HG03139 (cell line): ENCODE measurements around the gene TNXB.
"Not testable (repeated sequence)": the region's sequence is repeated elsewhere in the genome, so short reads cannot be mapped to it uniquely, and the experiment has no call there.

Experiments used
- ATAC-seq: cut with Tn5 transposase; IDR thresholded peaks from one replicate; pipeline ENCODE4 v1.9.1; 2021; ENCODE audit not compliant: unreplicated experiment

The TNXB gene

DNA sequence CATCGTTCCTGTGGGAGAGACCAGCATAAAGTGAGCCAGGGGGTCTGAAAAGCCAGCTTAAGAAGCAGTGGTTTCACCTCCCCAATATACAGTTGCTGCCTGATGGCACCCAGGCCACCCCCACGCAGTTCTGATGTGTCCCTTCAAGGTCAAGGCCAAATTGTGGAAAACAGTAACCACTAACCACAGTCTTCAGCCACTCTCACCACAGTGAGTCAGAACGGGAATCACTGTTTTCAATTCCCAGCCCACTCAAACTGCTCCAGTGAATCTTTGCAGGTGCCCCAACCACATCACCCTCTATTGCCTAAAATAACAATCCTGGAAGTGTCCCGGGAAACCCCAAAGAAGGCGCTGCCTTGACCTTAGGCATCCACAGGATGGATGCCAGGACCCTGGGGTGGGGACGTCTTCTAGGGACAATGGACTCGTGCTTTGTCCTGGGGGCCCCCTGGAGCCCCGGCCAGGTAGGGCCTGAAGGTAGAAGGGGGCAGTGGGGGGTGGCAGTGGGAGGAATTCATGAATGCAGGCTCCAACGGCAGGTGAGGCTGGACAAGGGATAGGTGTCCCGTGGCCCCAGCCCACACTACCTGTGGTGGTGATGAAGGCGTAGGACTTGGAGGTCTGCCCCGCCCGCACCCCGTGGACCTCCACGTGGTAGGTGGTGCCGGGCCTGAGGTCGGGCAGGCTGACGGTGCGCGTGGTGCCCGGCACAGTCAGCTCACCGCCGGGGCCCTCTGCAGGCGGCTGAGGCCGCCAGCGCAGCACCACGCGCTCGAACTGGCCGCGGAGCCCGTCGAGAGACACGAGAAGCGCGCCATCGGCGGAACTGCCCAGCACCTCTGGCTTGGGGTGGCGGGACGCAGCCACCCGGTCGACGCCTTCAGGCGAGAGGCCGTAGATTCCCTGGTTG lies 22.2 kb downstream of the TNXB start:
- ATAC-seq, result no peak

DNA sequence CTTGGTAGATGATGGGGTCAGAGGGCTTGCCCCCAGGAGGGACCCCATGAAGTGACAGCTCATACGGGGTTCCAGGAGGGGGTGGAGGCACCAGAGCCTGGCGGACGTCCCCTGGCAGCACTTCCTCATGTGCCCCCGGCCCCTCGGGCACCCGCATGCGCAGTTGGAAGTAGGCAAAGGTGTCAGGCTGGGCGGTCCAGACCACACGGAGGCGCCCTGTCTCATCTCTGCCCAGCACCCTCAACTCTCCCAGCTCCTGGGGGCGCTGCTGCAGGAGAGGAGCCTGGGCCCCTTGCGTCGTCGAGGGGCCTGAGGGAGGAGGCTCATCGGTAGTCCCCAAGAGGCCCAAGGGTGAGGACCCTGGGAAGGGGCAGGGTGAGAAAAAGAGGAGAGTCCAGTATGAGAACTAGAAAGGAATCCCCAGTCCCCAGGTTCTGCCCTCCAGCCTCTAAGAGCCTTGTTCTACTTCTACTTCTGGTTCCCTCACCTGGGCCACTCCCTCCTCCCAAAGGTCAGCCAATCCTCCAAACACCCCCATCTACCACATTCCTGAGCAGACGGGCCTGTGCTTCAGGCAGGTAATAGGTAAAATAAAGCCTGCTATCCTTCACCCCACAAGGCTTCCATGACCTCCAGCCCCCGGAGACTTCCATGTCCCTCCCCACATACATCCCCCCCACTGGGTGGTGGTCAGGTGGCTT lies 23.2 kb downstream of the TNXB start:
- ATAC-seq, result no peak

DNA sequence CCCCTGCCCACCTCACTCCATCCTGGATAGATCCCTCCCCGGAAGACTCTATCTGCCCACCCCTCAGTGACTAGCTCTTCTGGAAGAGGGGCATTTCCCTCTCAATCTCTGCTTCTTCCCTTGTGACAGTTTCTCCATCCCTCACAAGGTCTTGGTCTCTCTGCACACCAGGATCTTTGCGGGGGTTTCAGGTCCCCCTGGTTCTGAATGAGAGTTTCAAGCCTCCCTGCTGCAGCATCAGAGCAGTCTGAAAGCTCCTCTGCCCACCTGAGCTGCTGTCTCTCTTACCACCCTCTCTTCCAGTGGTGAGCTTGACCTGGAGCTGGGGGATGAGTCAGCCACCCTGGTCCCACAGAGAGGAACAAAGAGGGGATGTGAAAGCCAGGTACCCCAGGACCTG lies 24.4 kb downstream of the TNXB start:
- ATAC-seq, result no peak

DNA sequence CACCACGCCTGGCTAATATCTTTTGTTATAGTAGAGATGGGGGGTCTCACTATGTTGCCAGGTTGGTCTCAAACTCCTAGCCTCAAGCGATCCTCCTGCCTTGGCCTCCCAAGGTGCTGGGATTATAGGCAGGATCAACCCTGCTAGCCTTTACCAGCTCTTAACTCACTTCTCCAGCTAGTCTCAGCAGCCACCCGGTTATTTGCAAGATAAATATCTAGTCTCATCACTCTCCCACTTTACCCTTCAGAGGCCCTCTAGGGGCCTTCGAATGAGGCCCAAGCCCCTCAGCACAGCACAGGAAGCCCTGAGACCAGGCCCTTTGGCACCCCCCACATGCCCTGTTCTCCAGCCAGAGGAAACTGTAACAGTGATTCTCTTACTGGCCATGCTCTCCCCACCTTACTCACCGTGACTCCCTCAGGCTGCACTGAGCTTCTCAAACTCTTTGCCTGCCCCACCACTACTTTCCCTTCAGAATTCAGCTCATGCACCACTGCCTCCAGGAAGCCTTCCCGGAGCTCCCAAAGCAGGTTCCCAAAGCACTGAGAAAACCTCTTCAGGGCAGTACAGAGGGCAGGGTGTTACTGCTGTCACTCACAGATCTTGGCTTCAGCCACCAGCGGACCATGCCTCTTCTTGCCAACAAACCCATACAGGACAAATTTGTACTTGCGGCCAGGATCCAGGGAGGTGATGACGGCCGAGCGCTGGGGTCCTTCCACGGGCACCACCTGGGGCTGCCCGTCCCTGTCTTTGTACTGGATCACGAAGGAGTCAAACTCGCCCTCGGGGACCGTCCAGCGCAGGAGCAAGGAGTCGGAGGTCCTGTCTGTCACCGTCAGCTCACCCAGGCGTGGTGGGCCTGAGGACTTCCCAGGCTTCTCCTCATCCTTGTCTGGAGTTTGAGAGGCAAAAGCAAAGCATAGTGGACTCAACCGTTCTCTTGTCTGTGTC lies 25.0 kb downstream of the TNXB start:
- ATAC-seq, result no peak

DNA sequence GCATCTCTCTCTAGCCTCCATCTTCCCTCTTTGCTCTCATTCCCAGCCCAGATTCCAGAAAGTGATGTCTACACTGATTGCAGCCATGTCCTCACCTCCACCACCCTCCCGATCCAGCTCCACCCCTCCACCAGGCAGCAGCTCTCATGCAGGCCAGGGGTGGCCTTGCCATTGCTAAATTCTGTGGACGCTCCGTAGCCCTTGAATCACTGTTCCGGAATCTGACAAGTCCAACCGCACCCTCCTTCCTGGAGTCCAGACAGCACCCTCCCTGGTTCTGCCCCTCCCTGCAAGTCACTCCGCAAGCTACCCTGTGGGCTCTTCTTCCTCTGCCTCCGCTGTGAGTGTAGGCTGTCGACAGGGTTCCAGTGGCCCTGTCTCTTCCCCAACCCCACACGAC lies 26.2 kb downstream of the TNXB start:
- ATAC-seq, result no peak

DNA sequence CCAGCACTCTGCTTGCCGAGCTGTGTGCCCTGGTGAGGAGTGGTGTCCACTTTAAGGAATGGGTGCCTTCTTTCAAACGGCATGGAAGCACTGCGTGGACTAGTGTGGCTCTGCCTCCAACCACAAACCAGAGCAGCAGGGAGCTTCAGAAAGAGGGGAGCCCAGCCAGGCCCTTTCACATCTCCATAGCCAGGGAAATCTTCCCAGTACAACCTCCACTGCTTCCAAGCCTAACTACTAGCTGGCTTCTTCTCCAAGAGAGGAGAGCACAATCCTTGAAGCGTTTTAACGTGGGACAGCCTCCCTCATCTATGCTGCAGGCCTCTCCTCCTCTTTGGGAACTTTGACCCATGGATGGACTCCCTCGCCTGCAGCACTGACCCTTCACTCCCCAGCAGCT lies 26.7 kb downstream of the TNXB start:
- ATAC-seq, result no peak

DNA sequence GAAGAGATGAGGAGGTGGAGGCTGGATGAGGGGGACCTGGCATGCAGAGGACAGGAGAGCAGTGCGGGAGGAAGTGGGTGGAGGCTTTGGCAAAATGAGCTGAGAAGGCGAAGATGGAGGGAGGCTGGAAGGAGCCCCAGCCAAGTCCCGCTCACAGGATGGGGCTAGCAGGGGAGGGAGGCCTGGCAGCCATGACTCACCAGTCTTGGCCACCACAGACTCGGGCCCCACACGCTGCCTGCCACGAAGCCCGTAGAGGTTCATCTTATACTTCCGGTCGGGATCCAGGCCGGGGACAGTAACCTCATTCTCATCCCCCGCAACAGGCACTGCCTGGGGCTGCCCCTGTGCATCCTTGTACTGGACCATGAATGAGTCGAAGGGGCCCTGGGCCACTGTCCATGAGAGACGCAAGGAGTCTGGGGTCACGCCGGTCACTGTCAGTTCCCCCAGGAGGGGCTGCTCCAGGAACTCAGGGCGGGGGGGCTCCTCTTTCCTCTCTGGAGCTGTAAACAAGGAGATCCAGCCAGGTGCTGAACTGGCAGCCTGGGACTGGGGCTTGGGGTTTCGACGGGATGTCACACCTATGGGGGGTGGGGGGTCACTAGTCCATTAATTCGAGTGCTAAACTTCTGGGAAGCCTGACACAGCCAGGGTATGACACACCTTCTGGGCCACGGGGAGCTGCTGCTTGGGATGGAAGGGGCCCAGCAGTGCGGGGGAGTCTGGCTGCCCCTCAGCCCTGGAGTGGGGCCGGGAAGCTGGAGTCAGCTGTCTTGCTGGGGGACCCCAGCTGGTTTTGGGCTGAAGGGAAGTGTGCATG lies 27.8 kb downstream of the TNXB start:
- no peak for ATAC-seq

DNA sequence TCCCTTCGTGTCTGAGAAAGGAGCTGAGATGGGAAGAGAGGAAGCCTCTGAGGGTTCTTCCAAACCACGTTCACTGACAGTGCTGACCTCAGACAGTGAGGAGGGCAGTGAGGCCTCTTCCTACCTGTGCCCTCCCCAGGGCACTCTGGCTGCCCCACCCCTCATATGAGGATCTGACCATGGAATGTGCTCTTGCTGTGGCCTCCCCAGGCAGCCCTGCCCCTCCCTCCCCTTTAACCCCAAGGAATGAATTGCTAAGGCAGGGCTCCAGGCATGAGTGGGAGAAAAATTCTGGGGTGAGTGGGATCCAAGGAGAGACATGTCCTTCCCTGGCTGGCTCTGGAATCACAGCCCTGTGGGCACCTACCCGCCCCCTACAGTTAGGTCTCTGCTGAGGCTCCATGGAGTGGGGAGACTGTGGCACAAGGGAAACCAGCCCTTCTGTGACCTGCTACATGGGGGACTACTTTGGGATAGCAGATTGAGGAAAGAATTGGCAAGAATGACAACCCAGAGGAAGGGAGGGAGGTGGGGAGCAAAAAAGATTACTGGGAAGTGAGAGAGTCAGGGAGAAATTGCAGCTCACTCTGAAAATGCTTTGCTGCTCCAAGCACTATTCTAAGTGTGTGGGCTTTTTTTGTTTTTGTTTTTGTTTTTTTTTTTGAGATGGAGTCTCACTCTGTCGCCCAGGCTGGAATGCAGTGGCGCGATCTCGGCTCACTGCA lies 29.4 kb downstream of the TNXB start:
- ATAC-seq, result no peak

DNA sequence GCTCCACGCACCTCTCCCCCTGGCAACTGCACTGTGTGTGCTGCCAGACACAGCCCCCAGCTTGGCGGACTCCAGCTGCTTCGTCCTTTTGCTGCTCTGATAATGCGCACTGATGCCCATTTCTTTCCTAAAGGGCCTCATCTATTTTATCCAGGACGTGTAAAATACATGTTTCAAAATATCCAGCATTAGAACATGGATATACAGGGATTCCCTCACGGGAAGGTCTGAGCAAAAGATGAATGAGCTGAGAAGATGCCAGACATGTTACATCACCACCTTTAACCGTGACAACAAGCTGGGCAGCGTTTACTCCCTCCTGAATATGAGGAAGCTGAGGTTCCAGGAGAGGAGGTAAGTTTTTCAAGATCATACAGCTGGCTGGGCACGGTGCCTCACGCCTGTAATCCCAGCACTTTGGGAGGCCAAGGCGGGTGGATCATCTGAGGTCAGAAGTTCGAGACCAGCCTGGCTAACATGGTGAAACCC lies 32.8 kb downstream of the TNXB start:
- no peak for ATAC-seq

DNA sequence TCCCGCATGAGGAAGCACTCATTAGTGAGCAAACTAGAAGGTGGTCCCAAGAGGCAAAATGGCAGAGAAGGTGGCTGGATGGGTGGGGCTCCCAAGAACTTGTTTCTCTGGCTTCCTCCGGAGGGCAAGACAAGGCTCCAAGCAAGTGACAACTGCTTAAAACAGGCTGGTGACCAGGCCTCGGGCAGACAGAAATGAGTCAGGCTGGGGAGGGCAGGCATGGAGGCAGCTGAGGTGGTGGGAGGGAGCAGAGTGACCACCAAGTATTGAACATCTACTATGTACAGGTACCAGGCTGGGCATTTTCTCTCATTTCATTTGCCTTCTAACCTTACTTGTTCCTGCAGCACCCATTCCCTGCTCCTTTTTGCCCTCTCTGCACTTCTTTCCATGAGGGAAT lies 33.4 kb downstream of the TNXB start:
- ATAC-seq, result no peak

DNA sequence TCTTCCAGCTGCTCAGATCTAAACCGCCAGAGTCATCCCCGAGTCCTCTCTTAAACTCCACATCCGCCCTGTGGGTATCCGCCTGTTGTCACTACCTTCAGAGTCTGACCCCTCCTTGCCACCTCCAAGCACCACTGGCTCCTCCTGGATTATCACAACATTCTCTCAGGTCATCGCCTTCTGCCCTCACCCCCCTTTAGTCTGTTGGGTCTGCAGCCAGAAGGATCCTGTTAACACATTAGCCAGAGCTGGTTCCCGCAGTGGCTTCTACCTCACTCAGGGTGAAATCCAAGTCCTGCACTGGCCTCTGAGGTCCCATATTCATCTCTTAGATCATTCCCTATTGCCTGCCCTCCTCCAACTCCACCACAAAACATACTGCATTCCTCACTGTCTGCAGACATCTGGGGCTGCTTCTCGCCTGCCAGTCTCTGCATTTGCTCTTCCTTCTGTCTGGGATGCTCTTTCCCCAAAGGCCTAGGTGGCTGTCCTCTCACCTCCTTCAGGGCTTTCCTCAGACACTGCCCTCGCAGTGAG lies 34.1 kb downstream of the TNXB start:
- ATAC-seq, result no peak

DNA sequence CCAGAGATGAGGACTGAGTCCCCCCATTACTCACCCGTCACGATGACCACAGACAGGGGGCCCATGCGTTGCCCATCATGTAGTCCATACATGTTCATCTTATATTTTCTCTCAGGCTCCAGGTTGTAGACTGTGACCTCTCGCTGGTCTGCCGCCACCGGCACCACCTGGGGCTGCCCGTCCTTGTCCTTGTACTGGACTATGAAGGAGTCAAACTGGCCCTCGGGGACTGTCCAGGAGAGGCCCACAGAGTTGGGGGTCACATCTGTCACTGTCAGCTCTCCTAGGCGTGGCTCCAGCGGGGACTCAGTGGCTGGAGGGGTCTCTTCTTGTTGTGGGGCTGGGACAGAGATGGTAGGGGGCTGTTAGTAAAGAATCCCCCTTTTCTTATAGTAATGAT lies 35.5 kb downstream of the TNXB start:
- ATAC-seq, result no peak

DNA sequence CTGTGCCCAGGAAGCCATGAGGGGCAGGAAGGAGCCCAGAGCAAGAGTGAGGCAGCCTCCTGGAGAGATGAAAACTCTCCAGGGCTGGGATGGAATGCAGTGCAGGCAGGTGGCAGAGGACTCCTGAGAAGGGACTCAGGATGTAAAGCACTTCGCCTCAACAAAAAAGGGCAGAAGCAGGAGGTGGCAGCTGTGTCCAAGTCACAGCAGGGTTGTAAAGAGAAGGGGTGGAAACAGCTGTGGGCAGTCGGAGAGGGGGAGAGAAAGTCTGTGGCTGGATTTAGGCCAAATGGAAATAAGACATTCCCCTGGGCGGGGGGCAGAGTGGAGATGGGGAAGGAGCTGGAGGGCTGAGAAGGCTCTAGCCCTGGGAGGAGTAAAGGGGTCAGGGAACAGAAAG lies 36.0 kb downstream of the TNXB start:
- ATAC-seq, result no peak

DNA sequence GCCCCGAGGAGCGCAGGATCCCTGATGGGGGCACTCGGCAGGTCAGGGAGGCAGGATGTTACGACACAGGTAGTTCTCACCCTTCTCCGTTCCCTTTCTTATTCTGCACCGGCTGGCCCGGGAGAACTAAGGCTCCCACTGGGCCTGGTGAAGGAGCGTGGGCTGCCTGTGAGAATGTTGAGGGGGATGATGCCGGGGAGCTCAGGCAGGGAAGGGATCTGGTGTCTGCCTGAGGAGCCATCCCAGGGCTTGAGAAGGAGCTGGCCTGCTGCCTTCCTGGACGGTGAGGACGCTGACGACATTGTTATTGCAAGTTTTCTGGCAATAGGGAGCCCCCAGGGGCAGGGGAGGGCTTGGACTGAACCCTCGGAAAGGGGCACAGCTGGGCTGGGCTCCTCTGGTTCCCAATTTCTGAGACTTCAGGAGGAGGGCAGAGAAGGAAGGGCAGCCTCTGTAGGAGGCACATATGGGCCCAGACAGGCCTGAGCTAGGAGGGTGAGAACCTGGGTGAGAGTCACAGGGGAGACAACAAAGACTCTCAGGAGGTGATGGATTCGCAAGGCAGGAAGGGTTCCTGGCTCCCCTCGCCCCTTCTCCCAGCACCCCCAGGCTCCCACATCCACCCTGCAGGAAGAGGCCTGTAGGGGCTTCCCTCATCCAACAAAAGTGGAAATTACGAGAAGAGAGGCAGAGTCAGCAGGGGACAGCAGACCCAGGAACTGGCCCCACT lies 38.2 kb downstream of the TNXB start:
- no peak for ATAC-seq

DNA sequence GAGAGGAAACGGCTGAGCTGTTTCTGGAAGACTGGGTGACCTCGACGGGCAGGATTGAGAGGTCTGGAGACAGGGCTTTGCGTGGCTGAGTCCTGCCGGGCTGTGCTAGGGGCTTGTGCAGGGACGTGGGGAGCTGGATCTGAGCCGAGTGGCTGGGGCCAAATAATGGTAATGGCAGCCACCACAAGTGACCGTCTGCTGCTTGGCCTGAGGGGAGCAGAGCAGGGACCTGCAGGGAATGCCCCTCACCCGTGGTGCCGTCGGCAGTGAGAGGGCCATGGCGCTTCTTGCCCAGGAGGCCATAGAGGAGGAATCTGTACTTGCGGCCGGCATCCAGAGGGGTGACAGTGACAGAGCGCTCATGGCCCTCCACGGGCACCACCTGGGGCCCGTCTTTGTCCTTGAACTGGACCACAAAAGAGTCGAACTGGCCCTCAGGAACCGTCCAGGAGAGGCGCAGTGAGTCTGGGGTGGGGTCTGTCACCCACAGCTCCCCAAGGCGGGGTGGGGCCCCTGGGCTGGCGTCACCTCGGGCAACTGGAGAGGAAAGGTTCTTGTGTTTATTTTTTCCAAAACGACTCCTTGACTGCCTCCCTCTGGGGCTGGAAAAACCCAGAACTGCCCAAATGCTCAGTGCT lies 39.1 kb downstream of the TNXB start:
- no peak for ATAC-seq

DNA sequence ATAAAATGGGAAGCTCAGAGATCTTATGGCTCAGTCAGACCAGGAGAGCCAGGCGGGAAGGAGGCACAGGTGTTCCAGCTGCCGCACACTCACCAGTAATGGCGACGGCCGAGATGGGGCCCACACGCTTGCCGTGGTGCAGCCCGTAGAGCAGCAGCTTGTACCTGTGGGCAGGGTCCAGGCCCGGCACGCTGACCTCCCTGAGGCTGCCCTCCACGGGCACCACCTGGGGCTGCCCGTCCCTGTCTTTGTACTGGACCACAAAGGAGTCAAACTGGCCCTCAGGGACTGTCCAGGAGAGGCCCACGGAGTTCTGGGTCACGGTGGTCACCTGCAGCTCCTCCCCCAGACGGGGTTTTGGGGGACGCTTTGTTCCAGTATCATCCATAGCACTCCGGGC lies 39.7 kb downstream of the TNXB start:
- no peak for ATAC-seq

DNA sequence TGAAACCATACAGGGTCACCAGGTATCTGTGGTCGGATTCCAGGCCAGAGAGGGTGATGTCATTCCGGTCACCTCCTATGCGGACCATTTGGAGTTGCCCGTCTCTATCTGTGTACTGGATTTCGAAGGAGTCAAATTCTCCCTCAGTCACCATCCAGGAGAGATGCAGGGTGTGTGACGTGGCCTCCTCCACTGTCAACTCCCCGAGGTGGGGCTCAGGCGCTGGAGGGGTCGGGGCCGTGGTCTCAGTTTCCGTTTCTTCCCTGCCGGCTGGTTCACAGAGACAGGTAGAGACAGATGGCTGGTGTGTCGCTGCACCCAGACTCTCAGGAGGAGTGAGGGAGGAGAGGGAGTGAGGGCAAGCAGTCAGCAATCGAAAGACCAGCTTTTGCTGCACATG lies 40.3 kb downstream of the TNXB start:
- ATAC-seq, result no peak

DNA sequence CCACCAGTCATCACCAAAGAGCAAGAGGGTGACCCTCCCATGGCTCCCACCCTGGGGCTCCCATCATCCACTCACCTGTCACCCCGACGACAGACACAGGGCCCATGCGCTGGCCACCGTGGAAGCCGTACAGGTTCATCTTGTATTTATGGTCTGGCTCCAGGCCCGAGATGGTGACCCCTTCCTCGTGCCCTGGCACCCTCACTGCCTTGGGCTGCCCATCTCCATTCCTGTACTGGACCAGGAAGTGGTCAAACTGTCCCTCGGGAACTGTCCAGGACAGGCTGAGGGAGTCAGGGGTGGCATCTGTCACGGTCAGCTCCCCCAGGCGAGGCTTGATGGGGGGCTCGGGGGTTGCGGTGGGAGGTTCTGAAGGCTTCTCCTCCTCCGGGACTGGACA lies 40.8 kb downstream of the TNXB start:
- ATAC-seq, result not testable (repeated sequence)
